HG03460 (cell line): ENCODE measurements around the gene DUSP18.
"Not testable (repeated sequence)": the region's sequence is repeated elsewhere in the genome, so short reads cannot be mapped to it uniquely, and the experiment has no call there.

Experiments
- ATAC-seq: cut with Tn5 transposase; IDR thresholded peaks from one replicate; pipeline ENCODE4 v1.9.1; 2021; ENCODE audit not compliant: unreplicated experiment

The DUSP18 gene

DNA sequence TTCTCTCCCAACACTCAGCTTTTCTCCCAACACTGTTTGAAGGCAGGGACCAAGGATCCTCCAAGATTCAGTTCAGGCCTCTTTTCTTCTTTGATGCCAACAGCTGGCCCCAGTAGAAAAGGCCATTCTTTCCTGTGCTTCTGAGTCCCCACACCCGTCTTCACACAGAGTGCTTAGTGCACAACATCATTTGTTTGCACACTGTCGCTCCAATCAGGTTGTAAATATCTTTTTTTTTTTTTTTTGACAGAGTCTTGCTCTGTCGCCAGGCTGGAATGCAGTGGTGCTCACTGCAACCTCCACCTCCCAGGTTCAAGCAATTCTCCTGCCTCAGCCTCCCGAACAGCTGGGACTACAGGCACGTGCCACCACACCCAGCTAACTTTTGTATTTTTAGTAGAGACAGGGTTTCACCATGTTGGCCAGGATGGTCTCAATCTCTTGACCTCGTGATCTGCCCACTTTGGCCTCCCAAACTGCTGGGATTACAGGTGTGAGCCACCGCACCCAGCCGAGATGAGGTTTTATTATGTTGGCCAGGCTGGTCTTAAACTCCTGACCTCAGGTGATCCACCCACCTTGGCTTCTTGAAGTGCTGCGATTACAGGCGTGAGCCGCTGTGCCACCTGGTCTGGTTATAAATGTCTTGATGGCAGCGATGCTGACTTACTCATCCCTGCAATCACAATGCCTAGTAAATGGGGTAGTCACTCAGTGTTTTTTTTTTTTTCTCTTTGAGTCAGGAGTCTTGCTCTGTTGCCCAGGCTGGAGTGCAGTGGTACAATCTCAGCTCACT, 12.4 kb upstream of the DUSP18 start:
- not testable (repeated sequence) for ATAC-seq

DNA sequence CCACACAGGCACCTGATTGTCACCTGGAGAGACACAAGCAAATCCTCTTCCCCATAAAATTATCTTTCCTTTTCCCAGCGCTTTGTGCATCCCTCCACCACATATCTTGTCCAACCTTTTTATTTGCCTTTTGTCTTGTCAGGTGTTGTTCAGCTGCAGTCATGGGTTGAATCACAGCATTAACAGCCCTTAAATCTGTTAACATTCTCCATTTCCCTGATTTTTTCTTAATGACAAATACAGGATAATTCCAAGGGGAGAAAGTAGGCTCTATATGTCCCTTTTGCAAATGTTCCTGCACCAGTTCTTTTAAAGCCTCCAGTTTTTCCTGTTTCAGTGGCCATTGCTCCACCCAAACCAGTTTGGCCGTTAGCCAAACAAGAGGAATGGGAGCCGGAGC, 8.9 kb upstream of the DUSP18 start:
- not testable (repeated sequence) for ATAC-seq

DNA sequence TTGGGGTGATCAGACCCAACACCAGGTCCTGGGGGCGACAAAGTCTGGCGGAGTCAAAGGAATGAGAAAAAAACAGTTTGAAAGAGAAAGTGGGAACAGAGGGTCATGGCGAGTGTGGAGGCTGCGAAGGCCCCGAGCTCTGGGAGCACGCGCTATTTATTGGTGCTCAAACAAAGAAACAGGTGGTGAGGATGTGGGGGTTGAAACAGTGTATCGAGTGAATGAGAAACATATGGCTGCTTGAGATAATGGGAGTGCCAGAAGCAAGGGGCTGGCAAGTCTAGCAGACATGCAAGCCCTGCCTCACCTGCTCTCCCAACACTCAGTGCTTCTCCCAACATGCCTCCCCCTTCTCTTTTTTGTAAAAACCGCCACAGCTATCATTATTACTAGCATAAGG, 7.8 kb upstream of the DUSP18 start:
- ATAC-seq = no peak

DNA sequence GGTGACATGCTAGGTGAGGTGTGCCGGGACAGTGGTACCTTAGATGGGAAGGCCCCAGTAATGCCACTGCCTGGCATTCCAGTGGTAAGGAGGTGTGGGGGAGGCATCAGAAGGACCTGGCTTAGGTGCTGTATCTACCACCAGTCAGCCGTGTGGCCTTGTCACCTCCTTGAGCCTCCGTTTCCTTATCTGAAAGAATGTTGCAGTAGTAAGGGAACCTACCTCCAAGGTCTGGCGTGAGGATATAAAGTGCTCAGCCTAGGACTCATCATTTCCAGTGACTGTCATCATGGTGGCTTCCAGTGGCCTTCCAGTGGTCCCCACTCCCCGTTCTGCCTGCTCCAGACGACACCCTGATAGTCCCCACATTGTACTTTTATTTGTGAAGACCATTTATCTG, 6.8 kb upstream of the DUSP18 start:
- no peak for ATAC-seq

GRCh38 chr22:30673136-30673535, 5.5 kb upstream of the DUSP18 start:
- ATAC-seq = no peak

- ATAC-seq = no peak
These were observed 3.4 kb upstream of the DUSP18 start for GRCh38 chr22:30671071-30671470.

GRCh38 chr22:30668386-30668710, 673 bp upstream of the DUSP18 start:
- ATAC-seq = no peak

- ATAC-seq = no peak
These were observed 575 bp downstream of the DUSP18 start for GRCh38 chr22:30667107-30667493.

DNA sequence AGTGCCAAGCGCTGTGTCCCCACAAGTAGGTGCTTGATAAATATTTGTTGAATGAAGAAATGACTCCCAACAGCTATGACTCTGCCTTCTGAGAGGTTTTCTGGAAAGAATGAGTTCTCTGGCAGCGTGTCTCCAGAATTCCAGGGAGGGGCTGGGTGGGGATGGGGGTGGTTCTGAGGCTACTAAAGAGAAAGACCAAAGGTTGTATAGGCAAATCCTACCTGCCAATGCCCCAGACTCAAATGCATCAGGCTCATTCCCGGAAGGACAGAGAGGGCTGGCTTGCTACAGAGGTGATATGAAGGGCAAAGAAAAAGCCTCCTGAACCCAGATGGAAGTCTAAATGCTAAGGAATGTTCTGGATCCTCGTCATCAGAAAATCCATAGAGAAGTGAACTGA, 1.9 kb downstream of the DUSP18 start:
- ATAC-seq = no peak

DNA sequence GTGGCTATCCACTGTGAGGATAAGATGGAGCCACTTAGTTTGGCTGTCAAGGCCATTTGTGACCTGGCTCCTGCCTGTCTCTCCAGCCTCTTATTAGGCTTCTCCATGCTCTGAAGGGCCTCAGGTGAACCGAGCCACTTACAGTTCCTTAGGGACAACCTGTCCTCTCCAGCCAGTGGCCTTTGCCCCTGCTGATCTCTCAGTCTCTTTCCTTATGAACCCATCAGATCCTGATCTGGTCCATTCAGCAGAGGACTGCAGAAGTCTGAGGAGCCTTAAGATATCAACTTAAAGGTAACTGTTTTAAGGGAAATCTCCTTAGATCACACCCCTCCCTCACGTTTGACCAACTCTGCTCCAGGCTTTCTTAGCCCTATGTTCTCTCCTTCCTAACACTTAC, 2.4 kb downstream of the DUSP18 start:
- ATAC-seq = no peak

- no peak for ATAC-seq
These were observed 2.9 kb downstream of the DUSP18 start for GRCh38 chr22:30664798-30665197.

- no peak for ATAC-seq
These were observed 5.6 kb downstream of the DUSP18 start for GRCh38 chr22:30662040-30662439.

GRCh38 chr22:30655532-30655931, 12.1 kb downstream of the DUSP18 start:
- no peak for ATAC-seq

DNA sequence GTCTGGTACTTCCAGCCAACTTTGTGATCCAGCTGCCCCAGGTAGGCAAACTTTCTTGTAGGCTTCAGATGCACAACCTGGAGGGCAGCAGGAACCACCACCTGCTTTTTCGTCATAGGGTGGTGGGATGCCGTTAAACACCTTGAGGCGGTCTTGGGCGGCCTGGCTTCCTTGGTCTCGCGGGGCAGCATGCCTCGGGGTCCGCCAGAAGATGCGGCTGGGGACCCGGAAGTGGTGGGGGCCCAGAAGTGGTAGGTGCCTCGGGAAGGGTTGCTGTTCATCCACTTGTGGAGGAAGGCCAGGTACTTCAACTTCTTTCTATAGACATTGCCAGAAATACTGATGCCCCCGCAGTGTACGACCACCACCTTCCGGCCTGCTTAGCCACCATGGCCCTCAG, 13.3 kb downstream of the DUSP18 start:
- no peak for ATAC-seq

DNA sequence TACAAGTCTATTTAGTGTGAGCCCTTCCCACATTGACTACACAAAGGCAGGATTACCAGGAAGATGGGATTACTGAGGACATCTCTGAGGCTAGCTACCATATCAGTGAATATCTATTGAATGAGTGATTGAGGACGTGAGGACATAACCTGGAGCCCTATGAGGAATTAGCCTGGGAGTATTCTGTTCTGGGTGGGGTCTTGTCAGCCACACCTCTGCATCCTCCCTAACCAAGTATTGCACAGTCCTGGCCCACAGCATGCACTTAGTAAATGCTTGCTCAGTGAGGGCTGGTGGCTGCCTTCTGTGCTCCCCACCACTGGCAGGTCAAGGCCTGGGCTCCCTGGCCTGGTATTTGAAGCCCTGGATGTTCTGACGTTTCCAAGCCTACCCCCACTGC, 14.8 kb downstream of the DUSP18 start:
- no peak for ATAC-seq

- ATAC-seq = no peak
These were observed 17.1 kb downstream of the DUSP18 start for GRCh38 chr22:30650508-30651116.

DNA sequence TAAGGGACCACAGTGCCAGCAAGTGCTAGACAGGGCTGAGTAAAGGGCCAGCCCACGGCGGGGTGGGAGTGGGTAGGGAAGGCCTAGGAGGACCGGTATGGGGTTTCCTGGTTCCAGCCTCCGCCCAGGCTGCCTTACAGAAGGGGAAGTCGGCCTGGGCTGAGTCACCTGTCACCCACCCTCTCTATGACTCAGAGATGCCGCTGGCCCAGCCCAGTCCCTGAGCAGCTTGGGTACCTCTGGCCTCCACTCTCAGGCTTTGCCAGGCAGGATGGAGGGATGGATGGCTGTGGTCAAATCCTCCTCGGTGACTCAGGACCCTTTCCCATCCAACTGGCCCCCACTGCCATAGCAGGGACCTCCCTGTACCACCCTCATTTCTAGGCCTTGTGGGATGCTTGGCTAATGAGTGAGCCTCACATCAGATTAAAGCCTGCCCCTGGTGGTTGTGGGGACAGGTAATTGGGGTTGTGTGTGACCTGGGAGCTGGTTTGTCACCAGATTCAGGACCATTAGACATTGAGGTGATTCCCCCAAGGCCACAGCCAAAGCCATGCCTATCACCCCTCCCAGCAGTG, 18.2 kb downstream of the DUSP18 start:
- ATAC-seq = no peak

- ATAC-seq = no peak
These were observed 18.9 kb downstream of the DUSP18 start for GRCh38 chr22:30648825-30649224.

DNA sequence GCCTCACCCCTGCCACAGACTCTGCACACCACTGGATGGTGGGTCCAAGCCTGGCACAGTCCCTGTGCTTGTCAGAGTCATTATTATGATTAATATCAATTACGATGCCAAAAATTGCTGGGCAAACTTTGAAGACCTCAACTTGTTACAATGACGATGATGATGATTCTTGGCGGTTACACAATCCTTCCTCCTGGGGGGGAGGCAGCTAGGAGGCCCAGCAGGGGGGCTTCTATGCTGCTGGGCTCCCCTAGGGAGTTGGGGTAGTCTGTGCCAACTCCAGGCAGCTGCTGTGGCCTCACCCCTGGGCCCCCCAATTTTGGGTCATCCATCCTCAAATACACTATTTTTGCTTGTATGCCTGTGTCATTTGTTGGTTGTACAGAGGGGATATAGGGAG, 20.1 kb downstream of the DUSP18 start:
- ATAC-seq = no peak

DNA sequence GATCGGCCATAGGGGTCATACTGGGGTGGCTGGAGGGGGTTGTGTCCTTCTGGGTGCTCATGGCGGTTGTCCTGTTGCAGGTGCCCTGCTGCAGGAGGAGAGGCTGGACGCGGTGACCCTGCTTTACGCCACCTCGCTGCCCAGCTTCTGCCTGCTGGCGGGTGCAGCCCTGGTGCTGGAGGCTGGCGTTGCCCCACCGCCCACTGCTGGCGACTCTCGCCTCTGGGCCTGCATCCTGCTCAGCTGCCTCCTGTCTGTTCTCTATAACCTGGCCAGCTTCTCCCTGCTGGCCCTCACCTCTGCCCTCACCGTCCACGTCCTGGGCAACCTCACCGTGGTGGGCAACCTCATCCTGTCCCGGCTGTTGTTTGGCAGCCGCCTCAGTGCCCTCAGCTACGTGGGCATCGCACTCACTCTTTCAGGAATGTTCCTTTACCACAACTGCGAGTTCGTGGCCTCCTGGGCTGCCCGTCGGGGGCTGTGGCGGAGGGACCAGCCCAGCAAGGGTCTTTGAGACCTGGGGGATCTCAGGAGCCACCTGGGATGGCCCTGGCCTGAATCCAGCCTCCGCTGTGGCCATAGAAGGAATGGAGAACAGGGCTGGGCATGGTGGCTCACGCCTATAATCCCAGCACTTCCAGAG, 21.0 kb downstream of the DUSP18 start:
- ATAC-seq = no peak

GRCh38 chr22:30643055-30643875, 24.4 kb downstream of the DUSP18 start:
- no peak for ATAC-seq
